Upper lobe of left lung (tissue), 6 donors: ENCODE results near the gene MVP. TPM values are rescaled to one million over a fixed set of nuclear protein-coding genes. Genes with fewer than 3 reads are reported as not detected.
"Not testable (repeated sequence)": the region's sequence is repeated elsewhere in the genome, so short reads cannot be mapped to it uniquely, and the experiment has no call there.

Experiments
- ATAC-seq, 2 donors: fragments of 200-7000 bp; cut with Tn5 transposase; one replicate each; pipeline ENCODE4 v1.9.1; 2022; ENCODE audit warnings: mild to moderate bottlenecking in 2 of 2, moderate library complexity in 2 of 2; ENCODE audit not compliant: low FRiP score in 2 of 2
- DNase-seq, 2 donors: peaks; one replicate each; pipeline ENCODE4 v3.0.0-alpha.2; 2019 to 2020
- H3K27ac ChIP-seq, 4 donors: fragments of 200-600 bp; sonication (generic); one replicate each; pipeline ENCODE4 v1.5.1; 2016 to 2019
- H3K27me3 ChIP-seq, 4 donors: fragments of 200-600 bp; sonication (generic); one replicate each; pipeline ENCODE4 v1.5.1; 2017 to 2019
- H3K36me3 ChIP-seq, 4 donors: fragments of 200-600 bp; sonication (generic); one replicate each; pipeline ENCODE4 v1.5.1; 2016 to 2019
- H3K4me1 ChIP-seq, 4 donors: fragments of 200-600 bp; sonication (generic); one replicate each; pipeline ENCODE4 v1.5.1; 2018 to 2019
- H3K4me3 ChIP-seq, 4 donors: fragments of 200-600 bp; sonication (generic); one replicate each; pipeline ENCODE4 v1.5.1; 2017 to 2019; ENCODE audit warnings: mild to moderate bottlenecking in 2 of 4, moderate library complexity in 1 of 4
- H3K9me3 ChIP-seq, 4 donors: fragments of 200-600 bp; sonication (generic); one replicate each; pipeline ENCODE4 v1.5.1; 2018 to 2019
- EP300 ChIP-seq, 4 donors: sonication (generic); formaldehyde crosslinking; IDR thresholded peaks; one replicate each; pipeline ENCODE4 v1.5.1; 2017; ENCODE audit warnings: antibody characterized with exemption in 4 of 4, control low read depth in 2 of 4
- POLR2A ChIP-seq, 4 donors: fragments of 450-650 bp; IDR thresholded peaks; one replicate each; pipeline ENCODE4 v1.5.1; 2016 to 2017; ENCODE audit warnings: antibody characterized with exemption in 4 of 4, mild to moderate bottlenecking in 2 of 4
- POLR2AphosphoS5 ChIP-seq, 2 donors: sonication (generic); formaldehyde crosslinking; IDR thresholded peaks; one replicate each; pipeline ENCODE4 v1.5.1; 2017; ENCODE audit warnings: antibody characterized with exemption in 2 of 2
- WGBS, 2 donors: methylation state at CpG; one replicate each; pipeline ENCODE4 v1.1.5; 2017 to 2018; 5-methylcytosine and 5-hydroxymethylcytosine counted together
- total RNA-seq, 6 donors: library from RNA; depleted of rRNA in 4 of 6; stranded (reverse); fragments of >200 nt in 4 of 6; gene quantifications; one replicate each; pipeline versions ENCODE4 v1.1.0 to v1.2.1, GENCODE V29; 2016 to 2021
- TF ChIP-seq, protein P1 (sequence below), 6 experiments: fragments of 450-650 bp in 4 of 6; fragments of 200-600 bp in 2 of 6; sonication (generic) in 2 of 6; IDR thresholded peaks; one replicate each; pipeline ENCODE4 v1.5.1; 2016 to 2019; ENCODE audit warnings: antibody characterized with exemption in 6 of 6
- donor health status: DM: no; HTN: no; CAD: no; lungs with moderate emphysema.
- donor health status: DM: no; HTN: yes; CAD: no; lungs with severe emphysema.

MVP gene
- total RNA-seq, 6 donors from 2014 or later: 260 to 411 (median 312) TPM

DNA sequence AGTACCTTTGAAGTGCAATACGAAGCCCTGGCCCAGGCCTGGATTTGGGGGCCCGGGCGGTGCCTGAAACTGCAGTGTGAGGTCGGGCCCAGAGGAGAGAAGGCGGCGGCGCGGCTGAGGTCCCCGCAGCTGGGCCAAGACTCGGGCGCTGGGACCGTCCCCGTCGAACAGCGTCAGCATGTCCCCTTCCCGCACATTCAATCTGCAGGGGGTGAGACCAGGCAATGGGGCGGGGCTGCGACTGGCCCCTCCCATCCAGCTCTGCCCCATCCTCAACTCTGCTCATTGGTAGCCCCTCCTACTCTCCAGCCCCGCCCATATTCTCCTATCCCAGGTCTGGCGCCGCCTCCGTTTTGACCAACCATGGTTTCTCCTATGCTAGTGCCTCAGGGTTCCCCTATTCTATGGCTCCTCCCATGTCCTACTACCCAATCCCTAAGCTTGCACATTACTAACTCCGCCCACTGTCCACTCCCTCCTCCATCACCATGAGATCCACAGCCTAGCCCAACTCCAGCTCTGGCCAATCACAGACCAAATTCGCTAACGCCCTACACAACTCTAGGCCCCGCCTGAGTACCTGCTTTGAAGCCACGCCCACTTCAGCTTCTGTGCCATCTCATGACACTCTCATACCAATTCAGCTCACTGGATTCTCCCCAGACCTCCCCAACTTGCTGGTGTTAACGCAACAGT is 57.2 kb downstream of the MVP start:
- Histone ChIP-seq H3K4me3 (peak overlapping the region in 2 of 4 donors; percentile 19 to 42), H3K27me3 (peaks cover 0 to 21% (median 4%) of the 10 kb centered on the region in 4 donors), H3K9me3 (no peaks in the 10 kb centered on the region), H3K4me1 (peaks cover 12 to 20% (median 14%) of the 10 kb centered on the region in 4 donors), H3K27ac (no peak overlapping the region), H3K36me3 (no peaks in the 10 kb centered on the region)
- TF ChIP-seq, protein P1, sequence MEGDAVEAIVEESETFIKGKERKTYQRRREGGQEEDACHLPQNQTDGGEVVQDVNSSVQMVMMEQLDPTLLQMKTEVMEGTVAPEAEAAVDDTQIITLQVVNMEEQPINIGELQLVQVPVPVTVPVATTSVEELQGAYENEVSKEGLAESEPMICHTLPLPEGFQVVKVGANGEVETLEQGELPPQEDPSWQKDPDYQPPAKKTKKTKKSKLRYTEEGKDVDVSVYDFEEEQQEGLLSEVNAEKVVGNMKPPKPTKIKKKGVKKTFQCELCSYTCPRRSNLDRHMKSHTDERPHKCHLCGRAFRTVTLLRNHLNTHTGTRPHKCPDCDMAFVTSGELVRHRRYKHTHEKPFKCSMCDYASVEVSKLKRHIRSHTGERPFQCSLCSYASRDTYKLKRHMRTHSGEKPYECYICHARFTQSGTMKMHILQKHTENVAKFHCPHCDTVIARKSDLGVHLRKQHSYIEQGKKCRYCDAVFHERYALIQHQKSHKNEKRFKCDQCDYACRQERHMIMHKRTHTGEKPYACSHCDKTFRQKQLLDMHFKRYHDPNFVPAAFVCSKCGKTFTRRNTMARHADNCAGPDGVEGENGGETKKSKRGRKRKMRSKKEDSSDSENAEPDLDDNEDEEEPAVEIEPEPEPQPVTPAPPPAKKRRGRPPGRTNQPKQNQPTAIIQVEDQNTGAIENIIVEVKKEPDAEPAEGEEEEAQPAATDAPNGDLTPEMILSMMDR (IDR thresholded peaks at IDR 0.05): no peak
- TF ChIP-seq POLR2AphosphoS5 (IDR thresholded peaks at IDR 0.05) (no peak), POLR2A (IDR thresholded peaks at IDR 0.05) (no peak), EP300 (IDR thresholded peaks at IDR 0.05) (no peak)
- ATAC-seq (peak; percentile 58 to 79), DNase-seq (peak; percentile 54 to 82)
- 18 to 19% methylated on average over 12 to 24 of the region's 28 CpGs for WGBS, 2 donors

DNA sequence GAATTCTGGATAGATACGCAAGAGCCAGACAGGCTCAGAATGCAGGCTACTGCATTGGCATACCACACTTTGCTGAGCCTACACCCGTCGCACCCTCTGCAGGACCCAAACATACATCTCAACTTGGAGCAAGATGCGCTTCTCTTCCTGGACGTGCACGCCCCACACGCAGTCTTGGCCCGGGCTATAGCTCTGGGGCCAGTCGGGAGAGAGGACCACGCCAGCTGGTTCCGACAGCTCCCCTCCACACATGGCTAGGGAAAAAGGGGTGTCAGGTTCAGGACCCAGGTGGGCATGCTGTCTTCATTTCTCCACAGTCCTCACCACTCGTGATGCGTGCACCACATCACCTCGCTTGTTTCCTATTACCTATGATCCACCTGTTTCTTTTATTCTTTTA is 57.9 kb downstream of the MVP start:
- Histone ChIP-seq H3K36me3 (no peaks in the 10 kb centered on the region), H3K27me3 (peaks cover 0 to 21% (median 4%) of the 10 kb centered on the region in 4 donors), H3K4me1 (peaks cover 12 to 20% (median 14%) of the 10 kb centered on the region in 4 donors), H3K4me3 (no peak overlapping the region), H3K27ac (no peak overlapping the region), H3K9me3 (no peaks in the 10 kb centered on the region)
- WGBS, 2 donors: 89 to 90% methylated on average over 14 of the region's 14 CpGs
- no peak for ATAC-seq
- TF ChIP-seq POLR2AphosphoS5 (IDR thresholded peaks at IDR 0.05): no peak
- TF ChIP-seq EP300 (IDR thresholded peaks at IDR 0.05): no peak
- TF ChIP-seq POLR2A (IDR thresholded peaks at IDR 0.05): no peak
- TF ChIP-seq, protein P1 (IDR thresholded peaks at IDR 0.05): no peak
- no peak for DNase-seq

DNA sequence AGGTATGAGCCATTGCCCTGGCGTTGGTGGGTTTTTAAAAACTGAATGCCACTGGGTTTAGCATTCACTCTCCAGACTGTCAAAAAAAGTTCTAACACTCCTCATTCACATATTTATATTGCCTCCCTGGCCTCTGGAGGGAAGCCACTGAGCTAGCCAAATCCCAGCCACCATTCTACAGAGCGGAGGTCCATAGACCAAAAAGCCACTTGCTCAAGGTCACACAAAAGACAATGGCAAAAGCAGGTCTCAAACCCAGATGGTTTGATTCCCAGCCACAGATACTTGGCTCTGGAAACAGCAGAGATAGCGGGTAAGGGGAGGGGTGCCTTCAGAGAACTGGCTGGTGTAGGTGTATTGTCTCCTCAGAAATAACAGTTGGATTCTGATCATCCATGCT is 60.8 kb downstream of the MVP start:
- Histone ChIP-seq H3K36me3 (no peaks in the 10 kb centered on the region), H3K9me3 (no peaks in the 10 kb centered on the region), H3K27me3 (peaks cover 0 to 18% (median 4%) of the 10 kb centered on the region in 4 donors), H3K27ac (no peak overlapping the region), H3K4me1 (peaks cover 12 to 18% (median 14%) of the 10 kb centered on the region in 4 donors), H3K4me3 (no peak overlapping the region)
- no peak for TF ChIP-seq POLR2A (IDR thresholded peaks at IDR 0.05)
- TF ChIP-seq POLR2AphosphoS5 (IDR thresholded peaks at IDR 0.05): no peak
- no peak for TF ChIP-seq EP300 (IDR thresholded peaks at IDR 0.05)
- TF ChIP-seq, protein P1 (IDR thresholded peaks at IDR 0.05): no peak
- no peak for ATAC-seq
- 83 to 94% methylated on average over 3 of the region's 3 CpGs for WGBS, 2 donors
- no peak for DNase-seq

DNA sequence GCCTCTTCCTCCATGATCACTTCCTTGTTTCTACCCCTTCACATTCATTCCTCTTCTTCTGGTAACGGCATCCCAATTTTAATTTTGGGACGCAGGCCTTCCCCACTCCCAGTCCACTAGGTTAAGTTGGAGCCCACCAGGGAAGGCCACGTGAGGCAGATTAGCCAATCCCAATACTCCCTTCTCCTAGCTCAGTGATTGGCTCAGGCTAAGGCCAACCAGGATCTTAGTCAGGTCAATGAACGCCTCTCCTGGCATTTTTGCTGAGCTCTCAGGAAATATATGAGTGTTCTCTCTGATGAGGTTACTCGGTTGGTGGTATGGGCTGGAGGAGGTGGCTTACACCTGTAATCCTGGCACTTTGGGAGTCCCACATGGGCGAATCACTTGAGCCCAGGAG is 63.7 kb downstream of the MVP start:
- Histone ChIP-seq H3K4me1 (no peaks in the 10 kb centered on the region), H3K27me3 (no peaks in the 10 kb centered on the region), H3K27ac (no peak overlapping the region), H3K4me3 (no peak overlapping the region), H3K9me3 (no peaks in the 10 kb centered on the region), H3K36me3 (no peaks in the 10 kb centered on the region)
- ATAC-seq: no peak
- no peak for TF ChIP-seq EP300 (IDR thresholded peaks at IDR 0.05)
- 57 to 93% methylated on average over 4 to 6 of the region's 6 CpGs for WGBS, 2 donors
- no peak for DNase-seq

DNA sequence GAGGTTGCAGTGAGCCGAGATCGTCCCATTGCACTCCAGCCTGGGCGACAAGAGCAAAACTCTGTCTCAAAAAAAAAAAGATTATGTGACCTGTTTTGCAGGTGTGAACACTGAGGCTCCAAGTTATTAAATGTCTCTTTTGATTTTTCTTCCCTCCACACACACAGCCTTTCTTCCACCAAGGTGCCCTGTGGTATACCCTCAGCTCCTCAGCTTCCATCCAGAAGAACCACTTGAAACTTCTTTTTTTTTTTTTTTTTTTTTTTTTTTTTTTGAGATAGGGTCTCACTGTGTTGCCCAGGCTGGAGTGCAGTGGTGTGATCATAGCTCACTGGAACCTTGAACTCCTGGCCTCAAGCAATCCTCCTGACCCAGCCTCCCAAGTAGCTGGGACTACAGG is 69.1 kb downstream of the MVP start:
- not testable (repeated sequence) for H3K4me3 ChIP-seq, ATAC-seq, H3K9me3 ChIP-seq, H3K27me3 ChIP-seq, H3K4me1 ChIP-seq, H3K36me3 ChIP-seq, H3K27ac ChIP-seq, DNase-seq
- 93 to 98% methylated on average over 3 of the region's 3 CpGs for WGBS, 2 donors
